ENCODE measurements around the gene LRP6.

Gene LRP6

DNA sequence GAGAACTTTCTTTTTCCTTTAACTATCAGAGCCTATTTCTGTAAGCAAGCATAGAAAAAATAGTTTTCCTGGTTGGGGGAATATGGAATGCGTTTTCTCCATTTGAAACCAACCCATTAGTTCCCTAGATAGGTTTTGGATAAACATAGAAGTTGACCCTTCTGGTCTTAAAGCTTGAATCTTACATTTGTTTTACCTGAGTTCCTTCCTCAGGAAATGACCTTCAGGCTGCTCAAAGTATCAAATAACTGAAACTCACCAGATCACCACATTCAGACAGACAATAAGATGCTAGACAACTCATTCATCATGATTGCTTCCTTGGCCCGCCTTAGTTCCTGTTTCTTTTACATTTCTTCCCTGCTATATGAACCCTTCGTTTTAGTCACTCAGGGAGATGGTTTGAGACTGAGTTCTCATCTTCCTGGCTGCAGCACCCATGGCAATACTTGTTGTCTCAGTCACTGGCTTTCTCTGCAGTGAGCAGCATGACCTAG, 52.2 kb downstream of the LRP6 start:
- DNase-seq (ENCODE audit: low spot score), result no peak

DNA sequence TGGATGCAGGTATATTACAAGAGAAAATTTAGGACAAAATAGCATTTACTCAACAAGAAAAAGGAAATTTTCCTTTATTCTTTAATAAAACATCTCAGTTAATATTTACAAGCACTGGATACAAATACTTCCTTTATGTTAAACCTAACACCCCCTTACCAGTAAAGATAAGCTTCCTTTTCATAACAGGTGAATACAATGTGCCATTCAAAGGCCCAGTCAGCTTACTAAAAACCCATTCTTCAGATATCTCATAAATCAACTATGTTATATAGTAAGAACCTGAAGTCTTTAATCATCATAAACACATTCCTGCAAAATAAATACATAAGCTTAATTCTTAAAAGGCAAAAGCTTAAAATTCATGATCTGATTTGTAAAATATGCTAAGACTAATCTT, 52.6 kb downstream of the LRP6 start:
- no peak for DNase-seq (ENCODE audit: low spot score)

DNA sequence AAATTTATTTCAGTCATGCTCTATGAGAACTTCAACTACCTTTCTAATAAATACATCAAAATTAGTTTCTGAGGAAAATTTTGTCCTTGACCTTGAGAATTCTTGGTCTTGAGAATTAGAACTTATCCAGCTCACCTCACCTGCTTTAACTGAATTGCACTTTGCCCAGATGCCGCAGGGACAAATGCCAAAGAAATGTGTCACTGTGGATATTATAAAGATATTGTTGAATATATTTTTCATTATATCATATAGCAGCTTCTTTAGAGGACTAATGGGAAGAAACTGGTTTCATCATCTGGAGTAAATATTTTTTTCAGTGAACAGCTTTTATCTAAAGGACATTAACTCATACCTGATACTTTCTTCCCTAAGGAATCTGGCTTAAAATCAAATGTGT, 54.1 kb downstream of the LRP6 start:
- no peak for DNase-seq (ENCODE audit: low spot score)

DNA sequence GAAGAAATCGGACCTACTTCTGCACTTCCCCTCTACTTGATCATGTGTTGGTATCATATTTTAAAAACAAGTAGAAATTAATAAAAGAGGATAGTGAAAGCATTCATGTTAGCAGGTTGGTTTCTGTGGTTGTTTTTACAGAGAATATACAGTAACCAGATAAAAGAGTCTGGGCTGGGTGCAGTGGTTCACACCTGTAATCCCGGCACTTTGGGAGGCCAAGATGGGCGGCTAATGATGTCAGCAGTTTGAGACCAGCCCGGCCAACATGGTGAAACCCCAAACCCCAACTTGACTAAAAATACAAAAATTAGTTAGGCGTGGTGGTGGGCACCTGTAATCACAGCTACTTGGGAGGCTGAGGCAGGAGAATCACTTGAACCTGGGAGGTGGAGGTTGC, 55.9 kb downstream of the LRP6 start:
- no peak for DNase-seq (ENCODE audit: low spot score)

- DNase-seq (ENCODE audit: low spot score), result no peak
These were observed 56.4 kb downstream of the LRP6 start for GRCh38 chr12:12210416-12210815.

- DNase-seq (ENCODE audit: low spot score), result no peak
These were observed 57.2 kb downstream of the LRP6 start for GRCh38 chr12:12209675-12210074.

- DNase-seq (ENCODE audit: low spot score), result no peak
These were observed 57.8 kb downstream of the LRP6 start for GRCh38 chr12:12209043-12209442.

DNA sequence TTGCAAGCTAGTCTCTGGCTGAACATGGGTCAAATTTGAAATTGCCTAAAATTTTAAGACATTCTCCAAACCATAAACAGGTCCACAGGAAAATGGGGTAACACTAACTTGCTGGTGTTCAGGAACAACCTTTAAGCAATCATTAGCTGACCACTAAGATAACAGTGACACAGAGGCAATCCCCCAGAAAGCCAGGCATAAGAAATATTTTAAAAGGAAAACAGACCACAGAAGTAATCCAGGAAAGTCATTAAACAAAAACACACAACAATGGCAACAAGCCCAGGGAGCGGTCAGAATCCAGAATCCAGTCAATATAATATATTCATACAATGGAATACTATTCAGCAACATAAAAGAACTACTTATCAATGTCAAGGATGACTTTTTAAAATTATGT, 59.1 kb downstream of the LRP6 start:
- no peak for DNase-seq (ENCODE audit: low spot score)

DNA sequence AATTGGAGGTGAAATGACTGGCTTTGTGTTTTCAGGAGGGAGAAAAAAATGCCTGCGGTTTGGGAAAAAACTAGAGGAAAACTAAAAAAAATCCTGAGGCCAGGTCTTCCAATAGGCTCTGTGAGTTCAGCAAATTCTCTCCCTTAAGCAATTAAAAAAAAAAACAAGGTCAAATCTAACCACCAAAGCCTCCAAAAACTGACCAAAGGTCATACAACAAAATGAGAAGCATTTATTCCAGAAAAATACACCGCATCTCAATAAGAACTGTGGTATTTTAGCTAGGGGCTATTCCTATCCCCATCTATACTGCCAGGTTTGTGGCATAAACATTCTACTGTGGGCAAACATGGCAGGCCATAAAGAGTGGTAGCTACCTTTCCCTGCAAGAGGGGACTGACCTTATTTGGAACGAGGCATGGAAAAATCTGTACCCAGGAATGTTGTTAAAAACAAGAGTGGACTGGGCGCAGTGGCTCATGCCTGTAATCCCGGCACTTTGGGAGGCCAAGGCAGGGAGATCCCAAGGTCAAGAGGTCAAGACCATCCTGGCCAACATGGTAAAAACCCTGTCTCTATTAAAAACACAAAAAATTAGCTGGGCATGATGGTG, 60.0 kb downstream of the LRP6 start:
- no peak for DNase-seq (ENCODE audit: low spot score)

GRCh38 chr12:12202747-12203146, 64.1 kb downstream of the LRP6 start:
- DNase-seq (ENCODE audit: low spot score), result no peak

- no peak for DNase-seq (ENCODE audit: low spot score)
These were observed 64.7 kb downstream of the LRP6 start for GRCh38 chr12:12202105-12202504.

DNA sequence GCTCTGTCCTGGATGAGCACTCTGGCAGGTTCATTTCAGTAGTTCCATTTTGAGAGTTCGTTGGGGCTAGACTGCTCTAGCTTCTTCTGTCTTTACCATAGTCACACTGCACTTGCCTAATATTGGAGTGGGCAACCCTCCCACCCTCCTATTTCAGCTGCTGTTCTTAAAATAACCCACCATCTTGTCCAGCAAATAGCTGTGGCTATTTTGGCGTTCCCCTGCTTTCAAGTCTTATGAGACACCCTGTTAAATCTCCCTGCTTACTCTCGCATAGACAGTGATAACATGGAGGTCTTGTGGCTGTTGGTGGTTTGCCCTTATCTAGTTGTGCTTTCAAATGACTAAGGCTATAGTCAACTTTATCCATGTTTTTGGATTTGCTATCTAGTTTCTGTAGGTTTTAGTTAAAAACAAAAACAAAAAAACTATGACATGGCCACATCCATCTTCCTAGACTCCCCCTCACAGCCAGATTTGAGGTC, 65.5 kb downstream of the LRP6 start:
- DNase-seq (ENCODE audit: low spot score), result no peak

- DNase-seq (ENCODE audit: low spot score), result no peak
These were observed 66.5 kb downstream of the LRP6 start for GRCh38 chr12:12200363-12200762.

GRCh38 chr12:12198124-12198523, 68.7 kb downstream of the LRP6 start:
- no peak for DNase-seq (ENCODE audit: low spot score)

DNA sequence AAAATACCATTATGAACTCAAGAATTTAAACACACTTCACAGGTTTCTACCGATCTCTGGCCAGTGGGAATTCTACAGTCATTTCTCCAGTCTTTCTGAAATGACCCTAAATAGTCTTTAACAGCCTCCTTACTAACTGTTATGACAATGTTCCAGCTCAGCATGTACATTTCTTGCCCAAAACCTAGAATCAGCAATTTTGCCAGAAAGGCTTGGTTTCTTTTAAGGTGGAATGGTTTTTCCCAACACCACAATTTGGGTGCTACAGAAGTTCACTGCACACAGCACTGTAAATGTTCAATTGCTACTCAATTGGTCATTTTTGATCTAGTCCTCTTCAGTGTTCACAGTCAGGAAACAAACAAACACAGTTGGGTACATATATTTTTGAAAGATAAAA, 69.7 kb downstream of the LRP6 start:
- no peak for DNase-seq (ENCODE audit: low spot score)

DNA sequence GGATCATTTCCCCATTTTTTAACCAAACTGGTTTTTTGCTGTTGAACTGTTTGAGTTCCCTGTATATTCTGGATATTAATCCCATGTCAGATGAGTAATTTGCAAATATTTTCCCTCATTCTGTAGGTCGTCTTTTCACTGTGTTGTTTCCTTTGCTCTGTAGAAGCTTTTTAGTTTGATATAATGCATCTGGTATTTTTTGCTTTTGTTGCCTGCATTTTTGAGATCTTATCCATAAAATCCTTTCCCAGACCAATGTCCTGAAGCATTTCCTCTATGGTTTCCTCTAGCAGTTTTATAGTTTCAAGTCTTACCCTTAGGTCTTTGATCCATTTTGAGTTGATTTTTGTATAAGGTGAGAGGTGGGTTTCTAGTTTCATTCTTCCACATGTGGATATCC, 71.3 kb downstream of the LRP6 start:
- DNase-seq (ENCODE audit: low spot score), result no peak

DNA sequence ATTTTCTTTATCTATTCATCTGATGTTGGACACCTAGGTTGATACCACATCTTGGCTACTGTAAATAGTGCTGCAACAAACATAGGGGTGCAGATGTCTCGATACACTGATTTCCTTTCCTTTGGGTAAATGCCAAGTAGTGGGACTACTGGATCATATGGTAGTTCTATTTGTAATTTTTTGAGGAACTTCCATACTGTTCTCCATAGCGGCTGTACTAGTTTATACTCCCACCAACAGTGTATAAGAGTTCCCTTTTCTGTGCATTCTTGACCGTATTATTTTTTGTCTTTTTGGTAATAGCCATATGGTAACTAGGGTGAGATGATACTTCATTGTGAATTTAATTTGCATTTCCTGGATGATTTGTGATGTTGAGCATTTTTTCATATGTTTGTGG, 71.8 kb downstream of the LRP6 start:
- no peak for DNase-seq (ENCODE audit: low spot score)

DNA sequence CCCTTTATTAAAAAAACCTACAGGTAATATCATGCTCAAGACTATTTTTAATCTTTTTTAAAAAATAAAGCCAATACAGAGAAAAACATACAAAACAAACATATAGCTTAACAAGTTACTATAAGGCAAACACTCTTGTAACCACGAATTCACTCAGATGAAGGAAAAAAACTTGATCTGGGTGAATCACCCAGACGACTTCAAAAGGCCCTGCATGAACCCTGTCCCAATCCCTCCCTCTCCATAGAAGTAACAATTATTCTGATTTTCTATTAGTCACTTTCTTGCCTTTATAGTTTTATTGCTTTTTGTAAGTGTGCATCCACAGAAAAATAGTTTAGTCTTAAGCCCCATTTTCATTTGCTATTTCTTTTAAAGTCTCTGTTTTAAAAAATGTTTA, 72.6 kb downstream of the LRP6 start:
- no peak for DNase-seq (ENCODE audit: low spot score)

- DNase-seq (ENCODE audit: low spot score), result no peak
These were observed 75.8 kb downstream of the LRP6 start for GRCh38 chr12:12191008-12191407.

- DNase-seq (ENCODE audit: low spot score), result no peak
These were observed 76.6 kb downstream of the LRP6 start for GRCh38 chr12:12190087-12190809.

DNA sequence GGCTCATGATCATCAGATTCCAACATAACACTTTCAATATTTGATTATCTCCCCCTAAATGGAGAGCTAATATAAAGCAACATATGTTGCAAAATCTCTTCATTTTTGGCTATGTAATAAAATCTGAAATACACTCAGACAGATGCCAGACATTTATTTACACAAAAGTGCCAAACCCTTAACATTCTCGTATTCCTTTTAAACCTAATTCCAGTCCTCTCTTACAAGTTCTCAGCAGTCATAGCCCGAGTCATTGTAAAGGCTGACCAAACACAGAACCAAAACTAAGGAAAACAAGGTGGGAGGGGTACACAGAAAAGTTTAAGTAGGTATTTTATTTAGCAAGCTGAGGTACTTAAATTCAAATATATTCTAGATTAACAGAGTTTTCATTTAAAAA, 81.4 kb downstream of the LRP6 start:
- no peak for DNase-seq (ENCODE audit: low spot score)

DNA sequence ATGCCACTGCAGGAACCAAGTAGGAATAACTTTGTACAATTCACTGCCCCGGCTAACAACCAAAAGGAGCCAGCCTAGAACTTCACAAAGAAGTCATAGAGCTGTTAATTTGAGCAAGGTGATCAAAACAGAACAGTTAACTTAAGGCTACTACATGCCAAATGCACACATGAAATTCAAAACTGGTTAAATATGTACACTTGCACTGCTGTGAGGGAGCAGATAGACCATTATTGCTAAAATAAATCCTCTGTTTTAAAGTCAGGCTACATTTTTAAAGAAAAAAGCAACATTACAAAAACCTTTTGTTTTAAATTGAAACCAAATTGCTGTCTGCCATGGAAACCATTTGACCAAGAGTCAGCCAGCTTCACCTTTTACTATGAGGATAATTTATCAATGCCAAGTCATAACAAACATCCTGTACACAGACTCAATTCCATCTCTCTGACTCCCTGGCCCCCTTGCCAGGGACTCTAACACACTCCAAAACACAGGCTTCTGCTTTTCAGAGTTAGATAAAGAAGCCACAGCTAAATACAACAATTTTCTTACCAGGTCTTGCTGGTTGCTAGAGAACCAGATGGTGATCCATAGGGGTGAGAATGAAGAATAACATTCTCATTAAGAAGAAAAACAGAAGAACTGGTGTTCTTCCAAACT, 84.0 kb downstream of the LRP6 start:
- no peak for DNase-seq (ENCODE audit: low spot score)

DNA sequence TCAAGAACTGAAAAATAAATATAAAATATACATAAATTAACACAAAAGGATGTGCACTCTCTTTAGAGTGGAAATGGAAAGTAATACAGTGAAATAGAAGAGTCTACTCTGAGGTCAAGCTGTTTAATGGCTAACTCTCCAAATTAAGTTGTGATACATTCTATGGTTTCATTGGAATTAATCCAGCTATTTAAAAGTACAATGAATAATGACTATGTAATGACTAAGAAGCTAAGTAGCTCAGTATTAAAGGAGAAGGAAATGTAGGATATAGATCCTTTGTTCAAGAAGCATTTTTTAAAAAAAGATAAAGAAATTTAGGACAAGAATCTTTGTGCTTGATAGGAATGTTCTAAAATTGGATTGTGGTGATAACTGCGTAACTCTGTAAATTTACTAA, 85.3 kb downstream of the LRP6 start:
- DNase-seq (ENCODE audit: low spot score), result no peak

Measured in D341Med (cell line).